Psoas muscle (tissue), 8 donors: ENCODE data around the gene OCRL. TPM values are rescaled to one million over a fixed set of nuclear protein-coding genes. Genes with fewer than 3 reads are reported as not detected.

Source experiments
- ATAC-seq, 4 donors: fragments of 200-7000 bp; cut with Tn5 transposase; one replicate each; pipeline ENCODE4 v1.9.1; 2020; ENCODE audit warnings: moderate library complexity in 3 of 4, mild to moderate bottlenecking in 2 of 4
- DNase-seq, 2 donors: peaks; one replicate each; pipeline ENCODE4 v3.0.0-alpha.2; 2020
- H3K27ac ChIP-seq: fragments of 200-600 bp; one replicate; pipeline ENCODE4 v1.8.0; 2022
- H3K27me3 ChIP-seq, 3 donors: fragments of 200-600 bp in 1 of 3; one replicate each; pipeline versions ENCODE4 v1.6.1 to v1.8.0; 2013 to 2022; ENCODE audit warnings: low read length in 2 of 3, mild to moderate bottlenecking in 2 of 3, moderate library complexity in 1 of 3; ENCODE audit not compliant: insufficient read depth in 3 of 3
- H3K36me3 ChIP-seq, 2 donors: fragments of 200-600 bp in 1 of 2; one replicate each; pipeline versions ENCODE4 v1.6.1 to v1.8.0; 2013 to 2022; ENCODE audit warnings: low read depth in 1 of 2, mild to moderate bottlenecking in 1 of 2, moderate library complexity in 1 of 2; ENCODE audit not compliant: insufficient read depth in 1 of 2
- H3K4me1 ChIP-seq: fragments of 200-600 bp; one replicate; pipeline ENCODE4 v1.8.0; 2022
- H3K4me3 ChIP-seq: fragments of 200-600 bp; one replicate; pipeline ENCODE4 v1.8.0; 2022; ENCODE audit warnings: mild to moderate bottlenecking
- H3K9me3 ChIP-seq: fragments of 200-600 bp; one replicate; pipeline ENCODE4 v1.8.0; 2022
- WGBS, 3 donors: extraction: QIAGEN DNeasy Blood & Tissue Kit; methylation state at CpG; one replicate each; pipeline versions ENCODE4 v1.1.6 to v1.1.7; 2013; 5-methylcytosine and 5-hydroxymethylcytosine counted together
- intact Hi-C, 2 donors: fragments of 100-400 bp; cut with DNase I; formaldehyde crosslinking; loops; one replicate each; pipeline versions ENCODE4 v1.11.0 to v1.14.2; 2022
- polyA plus RNA-seq, 3 donors: library from polyadenylated mRNA; stranded (reverse); fragments of 200-250 nt; gene quantifications; one replicate each; pipeline ENCODE4 v1.2.3, GENCODE V29; 2013
- total RNA-seq, 4 donors: library from RNA; stranded (reverse); fragmentation: NEBNext Ultra II Directional in 2 of 4; extraction: Animal tissue kit (Norgen Biotek cat#: 25700) in 2 of 4; gene quantifications; one replicate each; pipeline versions ENCODE4 v1.2.1 to v1.2.4, GENCODE V29; 2021 to 2023
- TF ChIP-seq, protein P1 (sequence below): fragments of 200-600 bp; IDR thresholded peaks from one replicate; pipeline ENCODE4 v1.8.0; 2022; ENCODE audit warnings: antibody characterized with exemption
- donor health status: healthy with polysubstance abuse.
- donor health status: DM: no; HTN: no; CAD: no; lungs with moderate emphysema.
- donor health status: Bipolar disorder and iron deficiency.
- donor health status: healthy.
- donor health status: DM: yes; HTN: yes; CAD: no.
- donor health status: DM: no; HTN: no; CAD: no.
- donor health status: DM: no; HTN: no; CAD: no.
- donor health status: DM: yes; HTN: yes; CAD: no.

The OCRL gene
- total and polyA plus RNA-seq, 7 donors, result 5.1 to 14.8 (median 10.5) TPM

DNA sequence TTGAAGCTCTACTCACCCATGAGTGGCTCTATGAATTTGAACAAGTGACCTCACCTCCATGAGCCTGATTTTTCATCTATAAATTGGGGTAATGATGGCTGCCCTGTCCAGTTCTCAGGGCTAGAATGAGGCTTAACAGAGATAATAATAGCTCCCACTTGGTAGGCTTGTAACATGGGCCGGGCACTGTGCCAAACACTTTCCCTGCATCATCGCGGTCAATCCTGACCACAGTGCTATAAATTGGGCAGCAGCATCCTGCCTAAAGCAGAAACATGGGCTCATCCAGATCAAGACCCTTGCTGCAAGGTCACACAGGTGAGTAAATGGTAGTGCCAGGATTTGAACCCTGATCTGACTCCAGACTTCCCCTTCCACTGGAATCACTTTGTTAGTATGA lies 101.9 kb downstream of the OCRL start:
- ATAC-seq (no peak), DNase-seq (no peak)
- no peaks in the 10 kb centered on the region for H3K27me3 ChIP-seq
- intact Hi-C loops, result no loop called here
- TF ChIP-seq, protein P1, sequence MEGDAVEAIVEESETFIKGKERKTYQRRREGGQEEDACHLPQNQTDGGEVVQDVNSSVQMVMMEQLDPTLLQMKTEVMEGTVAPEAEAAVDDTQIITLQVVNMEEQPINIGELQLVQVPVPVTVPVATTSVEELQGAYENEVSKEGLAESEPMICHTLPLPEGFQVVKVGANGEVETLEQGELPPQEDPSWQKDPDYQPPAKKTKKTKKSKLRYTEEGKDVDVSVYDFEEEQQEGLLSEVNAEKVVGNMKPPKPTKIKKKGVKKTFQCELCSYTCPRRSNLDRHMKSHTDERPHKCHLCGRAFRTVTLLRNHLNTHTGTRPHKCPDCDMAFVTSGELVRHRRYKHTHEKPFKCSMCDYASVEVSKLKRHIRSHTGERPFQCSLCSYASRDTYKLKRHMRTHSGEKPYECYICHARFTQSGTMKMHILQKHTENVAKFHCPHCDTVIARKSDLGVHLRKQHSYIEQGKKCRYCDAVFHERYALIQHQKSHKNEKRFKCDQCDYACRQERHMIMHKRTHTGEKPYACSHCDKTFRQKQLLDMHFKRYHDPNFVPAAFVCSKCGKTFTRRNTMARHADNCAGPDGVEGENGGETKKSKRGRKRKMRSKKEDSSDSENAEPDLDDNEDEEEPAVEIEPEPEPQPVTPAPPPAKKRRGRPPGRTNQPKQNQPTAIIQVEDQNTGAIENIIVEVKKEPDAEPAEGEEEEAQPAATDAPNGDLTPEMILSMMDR, result no peak
- 48 to 65% (median 49%) methylated on average over 3 of the region's 3 CpGs for WGBS, 3 donors
- H3K36me3 ChIP-seq, result no peaks in the 10 kb centered on the region
- no peaks in the 10 kb centered on the region for H3K9me3 ChIP-seq
- H3K27ac ChIP-seq, result no peak overlapping the region
- H3K4me1 ChIP-seq, result no peaks in the 10 kb centered on the region
- no peak overlapping the region for H3K4me3 ChIP-seq

Other genes with a start within 250 kb of the OCRL start
- gene SMARCA1, start 16.8 kb upstream of the OCRL start, total RNA-seq, result 10 to 100 TPM; 14.2 to 29.3 (median 21.5) TPM
- 10 to 100 TPM in 1 of 3 donors, 1 to 10 TPM in 2; 8.5 to 13.6 (median 9.3) TPM for gene SMARCA1, start 16.8 kb upstream of the OCRL start, polyA plus RNA-seq
- 1 to 10 TPM in 2 of 4 donors, under 1 TPM in 2; 0.86 to 4.1 (median 1.6) TPM for gene APLN, start 114.7 kb downstream of the OCRL start, total RNA-seq
- gene APLN, start 114.7 kb downstream of the OCRL start, polyA plus RNA-seq, result 1 to 10 TPM in 1 of 3 donors, under 1 TPM in 2; 0.13 to 1.0 (median 0.68) TPM
- gene XPNPEP2, start 198.7 kb downstream of the OCRL start, total RNA-seq, result under 1 TPM; 0.25 to 0.97 (median 0.49) TPM
- under 1 TPM; 0.41 to 0.52 (median 0.43) TPM for gene XPNPEP2, start 198.7 kb downstream of the OCRL start, polyA plus RNA-seq
- gene SASH3, start 239.7 kb downstream of the OCRL start, total RNA-seq, result 1 to 10 TPM; 1.8 to 2.5 (median 2.3) TPM
- 1 to 10 TPM in 2 of 3 donors, under 1 TPM in 1; 0.58 to 2.2 (median 1.1) TPM for gene SASH3, start 239.7 kb downstream of the OCRL start, polyA plus RNA-seq